ENCODE results near the gene LONP1.

Gene LONP1

GRCh38 chr19:5687360-5688198 lies 32.4 kb downstream of the LONP1 start:
- no peaks in the 10 kb centered on the region for H3K9me3 ChIP-seq (ENCODE audit: control extremely low read depth in 1 of 5, control insufficient read depth in 4 of 5, insufficient read depth in 2 of 5, low read depth in 1 of 5, low read length in 4 of 5)
- H3K27ac ChIP-seq (ENCODE audit: insufficient read depth in 1 of 2, low read depth in 1 of 2, low read length in 2 of 2, poor library complexity in 1 of 2, severe bottlenecking in 2 of 2), result no peak overlapping the region
- H3K27me3 ChIP-seq (replicated peaks in 2 of 5; ENCODE audit: control insufficient read depth in 4 of 5, insufficient read depth in 5 of 5, low read length in 4 of 5), result no peaks in the 10 kb centered on the region
- ChIA-PET POLR2A (interaction anchor here (1.3 kb wide), 1 partner anchor 32 kb away, joined by 3 read pairs; the partner anchor contains the start of genes CATSPERD and LONP1), CTCF (interaction anchor here (0.7 to 3.8 kb wide), 7 partner anchors 8 to 107 kb away, joined by 3 to 16 read pairs (median 4); partner anchors contain the start of genes CATSPERD and LONP1)
- H3K4me3 ChIP-seq (ENCODE audit: control insufficient read depth in 1 of 7, extremely low read depth in 1 of 7, insufficient read depth in 4 of 7, low read depth in 2 of 7, low read length in 6 of 7), result peak overlapping the region in 5 of 7 experiments; percentile 15 to 82 (median 70)
- peaks cover 0 to 35% (median 28%) of the 10 kb centered on the region in 4 experiments for H3K4me1 ChIP-seq (ENCODE audit: control extremely low read depth in 1 of 4, control insufficient read depth in 4 of 4, insufficient read depth in 4 of 4, low read length in 3 of 4)
- WGBS (ENCODE audit: insufficient coverage), result 55% methylated on average over 63 of the region's 76 CpGs
- peaks cover 0 to 19% (median 7%) of the 10 kb centered on the region in 4 experiments for H3K36me3 ChIP-seq (ENCODE audit: control insufficient read depth in 4 of 4, insufficient read depth in 4 of 4, low read length in 3 of 4)
- DNase-seq, result no peak

GRCh38 chr19:5686647-5687359 lies 33.1 kb downstream of the LONP1 start:
- Histone ChIP-seq H3K4me3 (ENCODE audit: control insufficient read depth in 1 of 7, extremely low read depth in 1 of 7, insufficient read depth in 4 of 7, low read depth in 2 of 7, low read length in 6 of 7) (peak overlapping the region; percentile 43 to 82 (median 66)), H3K27ac (ENCODE audit: insufficient read depth in 1 of 2, low read depth in 1 of 2, low read length in 2 of 2, poor library complexity in 1 of 2, severe bottlenecking in 2 of 2) (peak overlapping the region in 1 of 2 experiments; percentile 68), H3K4me1 (ENCODE audit: control extremely low read depth in 1 of 4, control insufficient read depth in 4 of 4, insufficient read depth in 4 of 4, low read length in 3 of 4) (peaks cover 0 to 31% (median 24%) of the 10 kb centered on the region in 4 experiments), H3K9me3 (ENCODE audit: control extremely low read depth in 1 of 5, control insufficient read depth in 4 of 5, insufficient read depth in 2 of 5, low read depth in 1 of 5, low read length in 4 of 5) (no peaks in the 10 kb centered on the region), H3K36me3 (ENCODE audit: control insufficient read depth in 4 of 4, insufficient read depth in 4 of 4, low read length in 3 of 4) (peaks cover 0 to 12% (median under 1%) of the 10 kb centered on the region in 4 experiments), H3K27me3 (replicated peaks in 2 of 5; ENCODE audit: control insufficient read depth in 4 of 5, insufficient read depth in 5 of 5, low read length in 4 of 5) (no peaks in the 10 kb centered on the region)
- ChIA-PET CTCF (interaction anchor here (1.2 to 3.8 kb wide), 6 partner anchors 22 to 100 kb away, joined by 3 to 16 read pairs (median 4); partner anchors contain the start of genes CATSPERD and LONP1), POLR2A (interaction anchor here (0.9 to 1.3 kb wide), 3 partner anchors 8 to 64 kb away, joined by 3 to 5 read pairs (median 3); partner anchors contain the start of genes CATSPERD, LONP1, SAFB and SAFB2)
- 0% methylated on average over 59 of the region's 59 CpGs for WGBS (ENCODE audit: insufficient coverage)
- peak; percentile 91 to 95 (median 94) for DNase-seq

- Histone ChIP-seq H3K4me3 (ENCODE audit: control insufficient read depth in 1 of 7, extremely low read depth in 1 of 7, insufficient read depth in 4 of 7, low read depth in 2 of 7, low read length in 6 of 7) (peak overlapping the region; percentile 38 to 82 (median 66)), H3K9me3 (ENCODE audit: control extremely low read depth in 1 of 5, control insufficient read depth in 4 of 5, insufficient read depth in 2 of 5, low read depth in 1 of 5, low read length in 4 of 5) (no peaks in the 10 kb centered on the region), H3K27ac (ENCODE audit: insufficient read depth in 1 of 2, low read depth in 1 of 2, low read length in 2 of 2, poor library complexity in 1 of 2, severe bottlenecking in 2 of 2) (peak overlapping the region in 1 of 2 experiments; percentile 68), H3K4me1 (ENCODE audit: control extremely low read depth in 1 of 4, control insufficient read depth in 4 of 4, insufficient read depth in 4 of 4, low read length in 3 of 4) (peaks cover 0 to 31% (median 20%) of the 10 kb centered on the region in 4 experiments), H3K27me3 (replicated peaks in 2 of 5; ENCODE audit: control insufficient read depth in 4 of 5, insufficient read depth in 5 of 5, low read length in 4 of 5) (no peaks in the 10 kb centered on the region), H3K36me3 (ENCODE audit: control insufficient read depth in 4 of 4, insufficient read depth in 4 of 4, low read length in 3 of 4) (peaks cover 0 to 6% (median 0%) of the 10 kb centered on the region in 4 experiments)
- WGBS (ENCODE audit: insufficient coverage), result 3% methylated on average over 13 of the region's 16 CpGs
- ChIA-PET CTCF (interaction anchor here (1.2 to 2.0 kb wide), 4 partner anchors 22 to 99 kb away, joined by 3 to 5 read pairs (median 4); no protein-coding TSS in a partner anchor), POLR2A (interaction anchor here (0.9 to 1.3 kb wide), 3 partner anchors 8 to 64 kb away, joined by 3 to 5 read pairs (median 3); partner anchors contain the start of genes CATSPERD, LONP1, SAFB and SAFB2)
- DNase-seq, result no peak
These were observed 33.7 kb downstream of the LONP1 start for GRCh38 chr19:5686326-5686646.

- WGBS (ENCODE audit: insufficient coverage), result 97% methylated on average over 8 of the region's 22 CpGs
- H3K27me3 ChIP-seq (replicated peaks in 2 of 5; ENCODE audit: control insufficient read depth in 4 of 5, insufficient read depth in 5 of 5, low read length in 4 of 5), result no peaks in the 10 kb centered on the region
- ChIA-PET CTCF (no interaction called here), POLR2A (no interaction called here)
- H3K9me3 ChIP-seq (ENCODE audit: control extremely low read depth in 1 of 5, control insufficient read depth in 4 of 5, insufficient read depth in 2 of 5, low read depth in 1 of 5, low read length in 4 of 5), result no peaks in the 10 kb centered on the region
- H3K4me3 ChIP-seq (ENCODE audit: control insufficient read depth in 1 of 7, extremely low read depth in 1 of 7, insufficient read depth in 4 of 7, low read depth in 2 of 7, low read length in 6 of 7), result no peak overlapping the region
- no peaks in the 10 kb centered on the region for H3K36me3 ChIP-seq (ENCODE audit: control insufficient read depth in 4 of 4, insufficient read depth in 4 of 4, low read length in 3 of 4)
- no peak for DNase-seq
- H3K4me1 ChIP-seq (ENCODE audit: control extremely low read depth in 1 of 4, control insufficient read depth in 4 of 4, insufficient read depth in 4 of 4, low read length in 3 of 4), result peaks cover 0 to 30% (median 18%) of the 10 kb centered on the region in 4 experiments
- no peak overlapping the region for H3K27ac ChIP-seq (ENCODE audit: insufficient read depth in 1 of 2, low read depth in 1 of 2, low read length in 2 of 2, poor library complexity in 1 of 2, severe bottlenecking in 2 of 2)
These were observed 35.1 kb downstream of the LONP1 start for GRCh38 chr19:5684694-5685430.

DNA sequence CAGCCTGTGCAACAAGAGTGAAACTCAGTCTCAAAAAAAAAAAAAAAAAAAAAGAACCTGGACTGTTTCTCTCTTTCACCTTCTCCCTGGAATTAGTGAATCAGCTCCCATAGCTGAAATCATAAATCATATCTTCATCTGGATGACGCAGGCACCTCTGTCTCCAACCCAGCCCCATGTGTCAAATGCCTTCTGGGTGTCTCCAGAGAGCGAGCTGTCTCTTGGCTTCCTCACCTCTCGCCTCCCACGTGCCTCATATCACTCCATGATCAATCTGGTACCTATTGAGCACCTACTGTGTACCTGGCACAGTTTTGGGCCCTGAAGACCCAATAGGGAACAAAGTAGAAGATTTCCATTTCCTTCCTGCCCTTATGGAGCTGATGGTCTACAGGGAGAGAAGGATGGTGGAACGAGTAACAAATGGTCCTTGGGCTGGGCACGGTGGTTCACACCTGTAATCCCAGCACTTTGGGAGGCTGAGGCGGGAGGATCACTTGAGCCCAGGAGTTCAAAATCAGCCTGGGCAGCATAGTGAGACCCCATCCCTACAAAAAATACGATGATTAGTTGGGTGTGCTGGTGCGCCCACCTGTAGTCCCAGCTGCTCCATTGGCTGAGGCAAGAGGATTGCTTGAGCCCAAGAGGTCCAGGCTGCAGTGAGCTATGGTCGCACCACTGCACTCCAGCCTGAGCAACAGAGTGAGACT lies 36.6 kb downstream of the LONP1 start:
- Histone ChIP-seq H3K4me1 (ENCODE audit: control extremely low read depth in 1 of 4, control insufficient read depth in 4 of 4, insufficient read depth in 4 of 4, low read length in 3 of 4) (peaks cover 0 to 35% (median 26%) of the 10 kb centered on the region in 4 experiments), H3K9me3 (ENCODE audit: control extremely low read depth in 1 of 5, control insufficient read depth in 4 of 5, insufficient read depth in 2 of 5, low read depth in 1 of 5, low read length in 4 of 5) (no peaks in the 10 kb centered on the region), H3K27ac (ENCODE audit: insufficient read depth in 1 of 2, low read depth in 1 of 2, low read length in 2 of 2, poor library complexity in 1 of 2, severe bottlenecking in 2 of 2) (no peak overlapping the region), H3K27me3 (replicated peaks in 2 of 5; ENCODE audit: control insufficient read depth in 4 of 5, insufficient read depth in 5 of 5, low read length in 4 of 5) (no peaks in the 10 kb centered on the region), H3K36me3 (ENCODE audit: control insufficient read depth in 4 of 4, insufficient read depth in 4 of 4, low read length in 3 of 4) (peaks cover 0 to 2% (median 0%) of the 10 kb centered on the region in 4 experiments), H3K4me3 (ENCODE audit: control insufficient read depth in 1 of 7, extremely low read depth in 1 of 7, insufficient read depth in 4 of 7, low read depth in 2 of 7, low read length in 6 of 7) (no peak overlapping the region)
- CTCF ChIA-PET, result no interaction called here
- 96% methylated on average over 5 of the region's 10 CpGs for WGBS (ENCODE audit: insufficient coverage)
- DNase-seq, result no peak
- POLR2A ChIA-PET, result no interaction called here

DNA sequence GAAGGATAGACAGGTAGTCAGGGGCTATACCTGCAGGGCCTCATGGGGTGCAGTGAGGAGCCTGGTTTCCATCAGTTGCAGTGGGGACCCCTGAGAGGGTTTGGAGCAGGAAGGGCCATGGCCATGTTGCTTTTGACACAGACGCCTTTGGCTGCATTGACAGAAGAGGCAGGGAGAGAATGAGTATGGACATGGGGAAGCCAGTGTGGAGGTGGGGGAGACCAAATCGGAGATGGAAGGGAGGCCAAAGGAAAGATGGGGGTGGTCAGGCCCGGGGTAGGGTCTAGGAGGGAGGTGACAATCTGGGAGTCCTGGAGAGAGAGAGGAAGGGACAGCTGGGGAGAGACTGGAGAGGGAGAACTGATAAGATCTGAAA lies 37.9 kb downstream of the LONP1 start:
- CTCF ChIA-PET, result no interaction called here
- POLR2A ChIA-PET, result no interaction called here

More for the DNA sequence above, 37.9 kb downstream of the LONP1 start:
- 96% methylated on average over 3 of the region's 3 CpGs for WGBS (ENCODE audit: insufficient coverage)
- Histone ChIP-seq H3K27me3 (replicated peaks in 2 of 5; ENCODE audit: control insufficient read depth in 4 of 5, insufficient read depth in 5 of 5, low read length in 4 of 5) (no peaks in the 10 kb centered on the region), H3K9me3 (ENCODE audit: control extremely low read depth in 1 of 5, control insufficient read depth in 4 of 5, insufficient read depth in 2 of 5, low read depth in 1 of 5, low read length in 4 of 5) (no peaks in the 10 kb centered on the region), H3K36me3 (ENCODE audit: control insufficient read depth in 4 of 4, insufficient read depth in 4 of 4, low read length in 3 of 4) (peaks cover 0 to 13% (median 3%) of the 10 kb centered on the region in 4 experiments), H3K4me3 (ENCODE audit: control insufficient read depth in 1 of 7, extremely low read depth in 1 of 7, insufficient read depth in 4 of 7, low read depth in 2 of 7, low read length in 6 of 7) (no peak overlapping the region), H3K4me1 (ENCODE audit: control extremely low read depth in 1 of 4, control insufficient read depth in 4 of 4, insufficient read depth in 4 of 4, low read length in 3 of 4) (peaks cover 0 to 29% (median 21%) of the 10 kb centered on the region in 4 experiments), H3K27ac (ENCODE audit: insufficient read depth in 1 of 2, low read depth in 1 of 2, low read length in 2 of 2, poor library complexity in 1 of 2, severe bottlenecking in 2 of 2) (no peak overlapping the region)
- no peak for DNase-seq
